Gastroesophageal sphincter (tissue), 4 donors: ENCODE results near the gene CAPN12. TPM values are rescaled to one million over a fixed set of nuclear protein-coding genes. Genes with fewer than 3 reads are reported as not detected.
A peak's percentile ranks its signal among the peaks of the same experiment; 100 is the strongest.

Experiments used
- ATAC-seq: fragments of 150-250 bp; one replicate; pipeline ENCODE4 v1.9.1; 2016; ENCODE audit warnings: mild to moderate bottlenecking, moderate library complexity
- H3K27ac ChIP-seq, 4 donors: fragments of 200-600 bp; sonication (generic) in 3 of 4; 1 replicate in 3 of 4; 2 replicates in 1 of 4; pipeline ENCODE4 v1.5.1; 2016 to 2019
- H3K27me3 ChIP-seq: fragments of 200-600 bp; sonication (generic); one replicate; pipeline ENCODE4 v1.5.1; 2019
- H3K36me3 ChIP-seq, 2 donors: fragments of 200-600 bp; sonication (generic); one replicate each; pipeline ENCODE4 v1.5.1; 2019; ENCODE audit warnings: control low read depth in 1 of 2
- H3K4me1 ChIP-seq, 3 donors: fragments of 200-600 bp; sonication (generic); 1 replicate in 2 of 3; 2 replicates in 1 of 3; pipeline ENCODE4 v1.5.1; 2016 to 2019; ENCODE audit warnings: control low read depth in 2 of 3
- H3K4me3 ChIP-seq, 2 donors: fragments of 200-600 bp; sonication (generic); one replicate each; pipeline ENCODE4 v1.5.1; 2019; ENCODE audit warnings: mild to moderate bottlenecking in 1 of 2, moderate library complexity in 1 of 2
- H3K9me3 ChIP-seq, 3 donors: fragments of 200-600 bp; sonication (generic); one replicate each; pipeline ENCODE4 v1.5.1; 2017 to 2019; ENCODE audit warnings: control low read depth in 2 of 3
- CTCF ChIP-seq, 4 experiments: fragments of 200-600 bp in 2 of 4; fragments of 450-650 bp in 2 of 4; sonication (generic) in 1 of 4; IDR thresholded peaks; one replicate each; pipeline ENCODE4 v1.5.1; 2017 to 2019; ENCODE audit warnings: antibody characterized with exemption in 4 of 4, mild to moderate bottlenecking in 2 of 4, moderate library complexity in 2 of 4
- EP300 ChIP-seq: sonication (generic); formaldehyde crosslinking; IDR thresholded peaks from one replicate; pipeline ENCODE4 v1.6.1; 2017; ENCODE audit warnings: antibody characterized with exemption, mild to moderate bottlenecking
- POLR2A ChIP-seq, 2 donors: fragments of 450-650 bp; IDR thresholded peaks; one replicate each; pipeline ENCODE4 v1.6.1; 2017; ENCODE audit warnings: antibody characterized with exemption in 2 of 2, mild to moderate bottlenecking in 2 of 2, moderate library complexity in 1 of 2
- POLR2AphosphoS5 ChIP-seq: sonication (generic); formaldehyde crosslinking; IDR thresholded peaks from one replicate; pipeline ENCODE4 v1.6.1; 2017; ENCODE audit warnings: antibody characterized with exemption
- WGBS, 2 donors: methylation state at CpG; one replicate each; pipeline ENCODE4 v1.1.5; 2018; ENCODE audit warnings: low coverage in 1 of 2; 5-methylcytosine and 5-hydroxymethylcytosine counted together
- total RNA-seq, 4 donors: library from RNA; depleted of rRNA; stranded (reverse); fragments of >200 nt; gene quantifications; one replicate each; pipeline ENCODE4 v1.1.0, GENCODE V29; 2016

The CAPN12 gene
- total RNA-seq, 4 donors from 2014 or later = 0.93 to 2.2 (median 1.1) TPM; not detected in 1

GRCh38 chr19:38727306-38727867 is 16.9 kb downstream of the CAPN12 start:
- Histone ChIP-seq H3K4me3 (no peak overlapping the region), H3K27ac (peak overlapping the region in 3 of 4 donors; percentile 55 to 75 (median 64)), H3K36me3 (peaks cover 0 to 94% of the 10 kb centered on the region in 2 donors), H3K9me3 (no peaks in the 10 kb centered on the region), H3K27me3 (no peaks in the 10 kb centered on the region), H3K4me1 (peaks cover 0 to 56% (median 3%) of the 10 kb centered on the region in 3 donors)
- WGBS, 2 donors = 74 to 77% methylated on average over 4 to 7 of the region's 17 CpGs
- ATAC-seq = no peak
- no peak for TF ChIP-seq POLR2A (IDR thresholded peaks at IDR 0.05)
- no peak for TF ChIP-seq POLR2AphosphoS5
- TF ChIP-seq EP300 = no peak
- no peak for TF ChIP-seq CTCF (IDR thresholded peaks at IDR 0.05)

GRCh38 chr19:38726761-38727301 is 17.4 kb downstream of the CAPN12 start:
- whole genome bisulfite sequencing, 2 donors = 66% methylated on average over 11 of the region's 30 CpGs; no CpG with 5 or more reads in 1 of the 2 donors
- Histone ChIP-seq H3K4me3 (no peak overlapping the region), H3K36me3 (peaks cover 0 to 96% of the 10 kb centered on the region in 2 donors), H3K4me1 (peaks cover 0 to 58% (median 3%) of the 10 kb centered on the region in 3 donors), H3K9me3 (no peaks in the 10 kb centered on the region), H3K27me3 (no peaks in the 10 kb centered on the region), H3K27ac (peak overlapping the region in 3 of 4 donors; percentile 17 to 75 (median 55))
- no peak for ATAC-seq
- TF ChIP-seq POLR2A (IDR thresholded peaks at IDR 0.05) (no peak), CTCF (IDR thresholded peaks at IDR 0.05) (no peak)

GRCh38 chr19:38726284-38726673 is 18.0 kb downstream of the CAPN12 start:
- H3K27me3 ChIP-seq = no peaks in the 10 kb centered on the region
- H3K9me3 ChIP-seq = no peaks in the 10 kb centered on the region
- no peak for ATAC-seq
- peaks cover 0 to 96% of the 10 kb centered on the region in 2 donors for H3K36me3 ChIP-seq
- 63% methylated on average over 6 of the region's 6 CpGs; no CpG with 5 or more reads in 1 of the 2 donors for WGBS, 2 donors
- peak overlapping the region in 3 of 4 donors; percentile 17 to 75 (median 55) for H3K27ac ChIP-seq
- TF ChIP-seq EP300 = no peak
- TF ChIP-seq CTCF (IDR thresholded peaks at IDR 0.05) = no peak
- TF ChIP-seq POLR2AphosphoS5 = no peak
- no peak for TF ChIP-seq POLR2A (IDR thresholded peaks at IDR 0.05)
- no peak overlapping the region for H3K4me3 ChIP-seq
- H3K4me1 ChIP-seq = peaks cover 0 to 61% (median 6%) of the 10 kb centered on the region in 3 donors

GRCh38 chr19:38725469-38726283 is 18.6 kb downstream of the CAPN12 start:
- TF ChIP-seq POLR2A (IDR thresholded peaks at IDR 0.05) (no peak), POLR2AphosphoS5 (no peak), CTCF (IDR thresholded peaks at IDR 0.05) (no peak), EP300 (no peak)
- Histone ChIP-seq H3K9me3 (no peaks in the 10 kb centered on the region), H3K4me3 (no peak overlapping the region), H3K27ac (peak overlapping the region in 3 of 4 donors; percentile 24 to 75 (median 55)), H3K36me3 (peaks cover 0 to 96% of the 10 kb centered on the region in 2 donors), H3K4me1 (peaks cover 0 to 64% (median 6%) of the 10 kb centered on the region in 3 donors), H3K27me3 (no peaks in the 10 kb centered on the region)
- no peak for ATAC-seq
- WGBS, 2 donors = 75 to 93% methylated on average over 2 to 8 of the region's 21 CpGs
